ENCODE results near the gene ARHGAP24. TPM values are rescaled to one million over a fixed set of nuclear protein-coding genes. Genes with fewer than 3 reads are reported as not detected.

The ARHGAP24 gene
- total and polyA plus RNA-seq, 2 donors (not counting 1 experiment from before 2014, with no cell fraction given) = 48.4 to 141 TPM

DNA sequence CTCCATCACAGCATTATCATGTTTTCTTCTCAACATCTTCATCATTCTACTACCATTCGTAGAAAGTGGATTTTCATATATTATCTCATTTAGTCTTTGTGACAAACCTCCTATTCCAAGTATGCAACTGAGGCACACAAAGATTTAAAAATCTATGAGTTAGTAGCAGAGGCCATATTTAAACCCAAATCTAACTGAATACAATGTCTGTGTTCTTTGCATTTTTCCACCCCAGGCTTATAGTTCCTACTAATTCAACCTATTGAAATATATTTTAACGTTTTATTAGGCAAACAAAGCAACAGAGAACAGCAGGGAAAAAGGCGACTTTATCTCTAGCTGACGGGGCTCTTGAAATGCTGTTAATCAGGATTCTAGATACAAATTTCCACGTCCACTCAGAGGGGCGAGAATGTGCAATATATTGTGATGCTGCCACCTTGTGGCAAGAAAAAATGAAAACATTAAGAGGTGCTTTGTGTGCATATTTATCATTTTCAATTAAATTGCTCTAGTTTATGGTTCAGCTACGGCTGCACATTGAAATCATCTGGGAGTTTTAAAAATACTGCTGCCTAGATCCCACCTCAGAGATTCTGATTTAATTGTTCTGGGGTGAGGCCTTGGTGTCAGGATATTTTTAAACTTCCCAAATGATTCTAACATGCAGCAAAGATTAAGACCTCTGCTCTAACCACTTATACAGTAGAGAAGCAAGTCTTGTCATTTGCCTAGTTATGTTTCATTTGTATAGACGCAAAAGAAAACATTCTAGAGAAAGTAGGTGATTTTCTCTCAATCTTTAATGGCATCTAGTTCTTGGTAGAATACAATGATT lies 569.0 kb downstream of the ARHGAP24 start:
- Histone ChIP-seq H4K20me1 (ENCODE audit: control insufficient read depth, insufficient read depth, low read length, poor library complexity, severe bottlenecking) (no peaks in the 10 kb centered on the region), H3K36me3 (replicated peaks in 1 of 2; ENCODE audit: control extremely low read depth in 1 of 2, control insufficient read depth in 1 of 2, extremely low read depth in 1 of 2, insufficient read depth in 2 of 2, low read length in 1 of 2) (no peaks in the 10 kb centered on the region), H3K9ac (ENCODE audit: low read length) (no peak overlapping the region), H2AFZ (ENCODE audit: insufficient read depth, low read depth, low read length, poor library complexity, severe bottlenecking) (peak overlapping the region; percentile 32), H3K27me3 (replicated peaks in 1 of 4; ENCODE audit: control extremely low read depth in 1 of 4, control insufficient read depth in 3 of 4, insufficient read depth in 4 of 4, low read length in 3 of 4) (no peaks in the 10 kb centered on the region), H3K79me2 (ENCODE audit: control insufficient read depth, insufficient read depth, low read length) (no peaks in the 10 kb centered on the region), H3K9me3 (ENCODE audit: control extremely low read depth in 1 of 3, control insufficient read depth in 2 of 3, insufficient read depth in 1 of 3, low read length in 2 of 3) (no peaks in the 10 kb centered on the region), H3K4me1 (ENCODE audit: control insufficient read depth in 2 of 2, insufficient read depth in 2 of 2, low read length in 2 of 2) (no peaks in the 10 kb centered on the region), H3K4me2 (replicated peaks; ENCODE audit: low read depth, low read length, poor library complexity, severe bottlenecking) (no peak overlapping the region), H3K4me3 (ENCODE audit: control extremely low read depth in 1 of 5, extremely low read depth in 1 of 5, insufficient read depth in 1 of 5, low read depth in 2 of 5, low read length in 4 of 5) (no peak overlapping the region), H3K27ac (ENCODE audit: low read length in 2 of 2) (no peak overlapping the region)
- Mint-ChIP-seq H3K27ac (no peak overlapping the region), H3K4me1 (no peaks in the 10 kb centered on the region), H3K9me3 (ENCODE audit: insufficient read depth) (no peaks in the 10 kb centered on the region), H3K4me3 (no peak overlapping the region), H3K27me3 (no peaks in the 10 kb centered on the region)
- no CpG with 5 or more reads among the region's 8 CpGs for WGBS (ENCODE audit: insufficient coverage)
- intact Hi-C loops (cut with micrococcal nuclease) = loop anchor here (1.0 to 5.0 kb wide), 4 partner anchors 287 to 960 kb away; no protein-coding TSS in a partner anchor
- POLR2A ChIA-PET = no interaction called here
- DNase-seq (peak; percentile 69), ATAC-seq (ENCODE audit: low read depth) (peak; percentile 51)
- TF ChIP-seq, protein P1, sequence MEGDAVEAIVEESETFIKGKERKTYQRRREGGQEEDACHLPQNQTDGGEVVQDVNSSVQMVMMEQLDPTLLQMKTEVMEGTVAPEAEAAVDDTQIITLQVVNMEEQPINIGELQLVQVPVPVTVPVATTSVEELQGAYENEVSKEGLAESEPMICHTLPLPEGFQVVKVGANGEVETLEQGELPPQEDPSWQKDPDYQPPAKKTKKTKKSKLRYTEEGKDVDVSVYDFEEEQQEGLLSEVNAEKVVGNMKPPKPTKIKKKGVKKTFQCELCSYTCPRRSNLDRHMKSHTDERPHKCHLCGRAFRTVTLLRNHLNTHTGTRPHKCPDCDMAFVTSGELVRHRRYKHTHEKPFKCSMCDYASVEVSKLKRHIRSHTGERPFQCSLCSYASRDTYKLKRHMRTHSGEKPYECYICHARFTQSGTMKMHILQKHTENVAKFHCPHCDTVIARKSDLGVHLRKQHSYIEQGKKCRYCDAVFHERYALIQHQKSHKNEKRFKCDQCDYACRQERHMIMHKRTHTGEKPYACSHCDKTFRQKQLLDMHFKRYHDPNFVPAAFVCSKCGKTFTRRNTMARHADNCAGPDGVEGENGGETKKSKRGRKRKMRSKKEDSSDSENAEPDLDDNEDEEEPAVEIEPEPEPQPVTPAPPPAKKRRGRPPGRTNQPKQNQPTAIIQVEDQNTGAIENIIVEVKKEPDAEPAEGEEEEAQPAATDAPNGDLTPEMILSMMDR (IDR thresholded peaks at IDR 0.05) = peak; percentile 89
- TF ChIP-seq EZH2 (IDR thresholded peaks at IDR 0.05; ENCODE audit: borderline replicate concordance, insufficient read depth, low read depth, low read length, poor library complexity, severe bottlenecking) = no peak
- CTCF ChIA-PET = interaction anchor here (0.6 to 7.9 kb wide), 16 partner anchors 8 to 959 kb away, joined by 3 to 113 read pairs (median 4); no protein-coding TSS in a partner anchor

DNA sequence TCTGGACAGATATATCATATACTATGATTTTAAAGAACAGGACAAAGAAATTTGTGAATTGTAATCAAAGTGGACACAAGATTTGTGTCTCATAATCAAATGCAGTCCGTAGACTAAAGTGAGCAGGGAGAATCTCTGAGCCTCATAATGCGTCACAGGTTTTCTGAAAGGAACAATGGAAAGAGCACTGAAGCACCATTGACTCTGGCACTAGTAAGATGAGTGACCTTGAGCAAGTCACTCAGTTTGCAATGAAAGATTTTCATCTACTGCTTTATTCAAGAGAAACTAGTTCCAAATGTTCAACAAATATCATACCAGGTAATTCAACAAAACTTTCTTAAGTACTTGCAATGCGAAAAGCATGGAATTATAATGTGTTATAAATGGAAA lies 569.6 kb downstream of the ARHGAP24 start:
- Mint-ChIP-seq H3K4me1 (no peaks in the 10 kb centered on the region), H3K27ac (no peak overlapping the region), H3K4me3 (no peak overlapping the region), H3K27me3 (no peaks in the 10 kb centered on the region), H3K9me3 (ENCODE audit: insufficient read depth) (no peaks in the 10 kb centered on the region)
- no peak for TF ChIP-seq EZH2 (IDR thresholded peaks at IDR 0.05; ENCODE audit: borderline replicate concordance, insufficient read depth, low read depth, low read length, poor library complexity, severe bottlenecking)
- TF ChIP-seq, protein P1 (IDR thresholded peaks at IDR 0.05) = no peak
- Histone ChIP-seq H3K9me3 (ENCODE audit: control extremely low read depth in 1 of 3, control insufficient read depth in 2 of 3, insufficient read depth in 1 of 3, low read length in 2 of 3) (no peaks in the 10 kb centered on the region), H4K20me1 (ENCODE audit: control insufficient read depth, insufficient read depth, low read length, poor library complexity, severe bottlenecking) (no peaks in the 10 kb centered on the region), H3K27ac (ENCODE audit: low read length in 2 of 2) (no peak overlapping the region), H3K4me3 (ENCODE audit: control extremely low read depth in 1 of 5, extremely low read depth in 1 of 5, insufficient read depth in 1 of 5, low read depth in 2 of 5, low read length in 4 of 5) (no peak overlapping the region), H3K36me3 (replicated peaks in 1 of 2; ENCODE audit: control extremely low read depth in 1 of 2, control insufficient read depth in 1 of 2, extremely low read depth in 1 of 2, insufficient read depth in 2 of 2, low read length in 1 of 2) (no peaks in the 10 kb centered on the region), H3K9ac (ENCODE audit: low read length) (no peak overlapping the region), H3K79me2 (ENCODE audit: control insufficient read depth, insufficient read depth, low read length) (no peaks in the 10 kb centered on the region), H3K4me1 (ENCODE audit: control insufficient read depth in 2 of 2, insufficient read depth in 2 of 2, low read length in 2 of 2) (no peaks in the 10 kb centered on the region), H3K4me2 (replicated peaks; ENCODE audit: low read depth, low read length, poor library complexity, severe bottlenecking) (no peak overlapping the region), H2AFZ (ENCODE audit: insufficient read depth, low read depth, low read length, poor library complexity, severe bottlenecking) (no peak overlapping the region), H3K27me3 (replicated peaks in 1 of 4; ENCODE audit: control extremely low read depth in 1 of 4, control insufficient read depth in 3 of 4, insufficient read depth in 4 of 4, low read length in 3 of 4) (no peaks in the 10 kb centered on the region)
- CTCF ChIA-PET = interaction anchor here (0.9 to 7.9 kb wide), 16 partner anchors 9 to 1295 kb away, joined by 3 to 113 read pairs (median 4); no protein-coding TSS in a partner anchor
- DNase-seq (no peak), ATAC-seq (ENCODE audit: low read depth) (no peak)
- POLR2A ChIA-PET = no interaction called here
- intact Hi-C loops (cut with micrococcal nuclease) = loop anchor here (1.0 to 5.0 kb wide), 4 partner anchors 288 to 960 kb away; no protein-coding TSS in a partner anchor
- 80% methylated on average over 1 of the region's 3 CpGs for WGBS (ENCODE audit: insufficient coverage)
